GM21576 (cell line): ENCODE measurements around the gene ARHGDIA.

ENCODE experiments used
- ATAC-seq: cut with Tn5 transposase; IDR thresholded peaks from one replicate; pipeline ENCODE4 v1.9.1; 2021; ENCODE audit warnings: mild to moderate bottlenecking, moderate library complexity; ENCODE audit not compliant: unreplicated experiment

ARHGDIA gene

GRCh38 chr17:81906476-81907218 is 35.5 kb upstream of the ARHGDIA start:
- ATAC-seq = no peak

- ATAC-seq = no peak
Measured at GRCh38 chr17:81905993-81906392, 34.9 kb upstream of the ARHGDIA start.

- no peak for ATAC-seq
Measured at GRCh38 chr17:81905424-81905875, 34.3 kb upstream of the ARHGDIA start.

DNA sequence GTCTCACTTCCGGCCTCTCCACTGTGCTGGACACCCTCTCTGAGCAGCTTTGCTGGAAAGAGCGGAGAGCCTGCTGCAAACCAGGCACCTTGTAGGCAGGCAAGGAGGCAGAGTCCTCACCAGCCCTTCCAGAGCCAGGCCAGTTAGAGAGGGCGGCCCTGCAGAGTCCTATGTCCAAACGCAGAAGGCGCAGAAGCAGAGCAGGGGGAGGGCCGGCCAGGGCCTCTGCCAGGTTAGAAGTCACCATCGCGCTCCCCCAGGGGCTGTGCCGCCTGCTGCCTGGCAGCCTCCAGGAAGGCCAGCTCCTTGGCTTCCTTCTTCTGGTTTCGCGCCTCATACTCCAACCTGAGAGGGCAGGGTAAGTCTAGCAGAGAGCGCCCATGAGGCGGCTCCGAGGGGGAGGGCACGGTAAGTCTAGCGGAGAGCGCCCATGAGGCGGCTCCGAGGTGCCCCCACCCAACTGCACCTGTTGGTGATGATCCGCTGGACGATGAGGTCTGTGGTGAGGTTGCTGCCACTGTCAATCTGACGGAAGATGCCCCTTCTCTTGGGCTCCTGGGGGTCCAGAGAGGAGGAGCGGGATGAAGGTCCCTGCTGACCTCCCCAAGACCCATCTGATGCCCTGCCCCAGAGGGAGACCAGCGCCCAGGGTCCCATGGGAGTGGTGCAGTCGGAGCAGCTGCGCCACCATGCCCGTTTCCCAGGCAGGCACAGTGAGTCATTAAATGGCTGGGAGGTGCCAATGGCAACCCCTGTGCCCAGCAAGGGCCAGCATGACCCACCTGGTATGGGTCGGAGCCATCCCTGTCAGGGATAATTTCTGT is 33.7 kb upstream of the ARHGDIA start:
- ATAC-seq = no peak

DNA sequence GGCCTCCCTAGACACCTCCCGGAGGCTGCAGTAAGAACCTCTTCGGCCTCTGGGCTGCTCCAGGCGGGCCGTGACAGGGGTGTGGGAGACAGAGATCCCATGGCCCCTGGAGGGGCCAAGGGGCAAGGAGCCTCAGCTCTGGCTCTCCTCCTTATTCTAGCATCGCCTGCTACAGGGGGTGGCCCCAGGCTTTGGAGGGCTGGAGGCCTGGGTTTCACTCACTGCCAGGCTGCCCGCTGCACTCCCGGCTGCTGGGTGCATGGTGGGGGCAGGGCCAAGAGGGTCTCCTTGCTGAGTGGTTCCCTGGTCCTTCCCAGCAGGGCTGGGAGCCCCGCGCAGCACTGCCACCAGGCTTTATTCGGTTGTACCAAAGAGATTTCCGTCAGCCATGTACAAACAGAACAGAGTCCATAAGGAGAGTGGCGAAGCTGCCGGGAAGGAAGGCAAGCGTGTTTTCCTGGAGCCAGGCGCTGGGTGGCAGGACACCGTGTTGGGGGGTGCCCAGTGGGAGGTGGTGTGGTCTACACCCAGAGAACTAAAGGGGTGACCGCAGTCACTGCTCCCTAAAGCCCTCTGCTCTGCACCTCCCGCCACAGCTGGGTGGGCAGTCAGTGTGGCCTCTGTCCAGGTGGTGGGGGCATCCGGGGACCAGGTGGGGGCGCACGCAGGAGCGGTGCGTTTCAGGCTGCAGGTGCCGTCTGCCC is 32.9 kb upstream of the ARHGDIA start:
- no peak for ATAC-seq

DNA sequence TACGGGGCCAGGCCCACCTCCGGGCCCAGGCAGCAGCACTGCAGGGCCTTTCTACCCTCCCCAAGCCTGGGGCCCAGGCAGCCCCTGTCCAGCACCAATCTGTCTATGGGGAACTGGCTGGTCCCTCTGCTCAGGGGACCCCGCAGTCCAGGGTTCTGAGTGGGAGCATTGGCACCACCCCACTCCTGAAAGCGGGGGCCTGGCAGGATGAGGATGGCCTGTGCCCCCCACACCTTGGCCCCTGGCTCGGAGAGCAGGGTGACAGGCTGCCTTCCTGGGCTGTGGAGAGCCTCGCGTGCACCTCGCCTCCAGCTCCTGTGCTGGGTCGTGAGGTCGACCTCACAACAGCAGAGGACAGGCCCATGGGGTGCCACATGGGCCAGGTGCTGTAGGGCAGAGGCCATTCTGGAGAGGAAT is 32.3 kb upstream of the ARHGDIA start:
- ATAC-seq = no peak

DNA sequence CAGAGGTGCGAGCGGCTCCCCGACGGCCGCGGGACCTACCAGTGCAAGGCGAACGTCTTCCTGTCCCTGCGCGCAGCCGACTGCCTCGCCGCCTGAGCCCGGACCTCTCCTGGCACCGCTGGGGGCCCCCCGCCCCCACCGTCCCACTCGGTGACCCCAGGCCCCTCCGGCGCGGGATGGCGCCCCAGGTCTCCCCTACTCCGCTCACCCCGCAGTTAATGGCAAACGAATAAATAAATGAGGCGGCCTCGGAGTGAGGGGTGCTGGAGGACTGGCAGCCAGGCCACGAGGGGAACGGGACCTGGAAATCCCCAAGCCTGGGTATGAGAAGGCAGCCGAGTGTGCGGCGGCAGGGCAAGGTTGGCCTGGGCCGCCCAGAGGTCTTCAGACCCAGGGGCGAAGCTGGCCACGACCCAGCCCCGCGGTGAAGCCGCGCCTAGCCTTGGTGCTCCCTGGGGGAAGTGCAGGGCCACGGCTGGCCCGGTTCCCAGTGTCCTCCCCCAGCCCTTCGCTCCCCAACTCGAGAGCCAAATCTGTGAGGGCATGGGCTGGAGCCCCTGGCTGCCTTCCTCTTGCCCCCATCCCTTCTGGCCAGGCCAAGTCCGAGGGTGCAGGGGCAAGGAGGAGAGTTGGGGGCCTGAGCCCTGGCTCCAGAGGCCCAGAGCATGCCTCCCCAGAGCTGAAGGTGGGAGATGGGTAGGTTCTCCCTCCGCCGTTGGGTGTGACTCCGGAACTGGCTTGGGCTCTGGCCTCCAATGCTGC is 31.7 kb upstream of the ARHGDIA start:
- ATAC-seq = no peak

DNA sequence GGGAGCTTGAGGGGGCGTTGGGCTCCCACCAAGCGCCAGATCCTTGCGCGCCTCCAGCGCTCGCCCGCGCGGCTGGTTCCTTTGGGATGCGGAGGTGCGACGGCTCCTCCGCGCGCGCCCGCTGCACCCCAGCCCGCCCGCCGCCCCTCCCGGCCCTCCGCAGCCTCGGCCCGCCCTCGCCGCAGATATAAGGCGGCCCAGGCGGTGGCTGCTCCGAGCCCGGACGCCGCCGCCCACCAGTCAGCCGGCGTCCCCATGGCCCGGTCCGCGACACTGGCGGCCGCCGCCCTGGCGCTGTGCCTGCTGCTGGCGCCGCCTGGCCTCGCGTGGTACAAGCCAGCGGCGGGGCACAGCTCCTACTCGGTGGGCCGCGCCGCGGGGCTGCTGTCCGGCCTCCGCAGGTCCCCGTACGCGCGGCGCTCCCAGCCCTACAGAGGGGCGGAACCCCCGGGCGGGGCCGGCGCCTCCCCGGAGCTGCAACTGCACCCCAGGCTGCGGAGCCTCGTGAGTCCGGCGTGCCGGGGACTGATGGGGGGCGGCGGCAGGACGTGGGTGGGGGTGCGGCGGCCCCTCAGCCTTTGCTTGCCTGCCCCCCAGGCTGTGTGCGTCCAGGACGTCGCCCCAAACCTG is 31.0 kb upstream of the ARHGDIA start, which contains the start of gene NPB:
Gene NPB (plus strand): TSS at position 216 of the 630 bp plus-strand sequence. CDS start 40 bp downstream, at position 256.
- ATAC-seq = no peak

DNA sequence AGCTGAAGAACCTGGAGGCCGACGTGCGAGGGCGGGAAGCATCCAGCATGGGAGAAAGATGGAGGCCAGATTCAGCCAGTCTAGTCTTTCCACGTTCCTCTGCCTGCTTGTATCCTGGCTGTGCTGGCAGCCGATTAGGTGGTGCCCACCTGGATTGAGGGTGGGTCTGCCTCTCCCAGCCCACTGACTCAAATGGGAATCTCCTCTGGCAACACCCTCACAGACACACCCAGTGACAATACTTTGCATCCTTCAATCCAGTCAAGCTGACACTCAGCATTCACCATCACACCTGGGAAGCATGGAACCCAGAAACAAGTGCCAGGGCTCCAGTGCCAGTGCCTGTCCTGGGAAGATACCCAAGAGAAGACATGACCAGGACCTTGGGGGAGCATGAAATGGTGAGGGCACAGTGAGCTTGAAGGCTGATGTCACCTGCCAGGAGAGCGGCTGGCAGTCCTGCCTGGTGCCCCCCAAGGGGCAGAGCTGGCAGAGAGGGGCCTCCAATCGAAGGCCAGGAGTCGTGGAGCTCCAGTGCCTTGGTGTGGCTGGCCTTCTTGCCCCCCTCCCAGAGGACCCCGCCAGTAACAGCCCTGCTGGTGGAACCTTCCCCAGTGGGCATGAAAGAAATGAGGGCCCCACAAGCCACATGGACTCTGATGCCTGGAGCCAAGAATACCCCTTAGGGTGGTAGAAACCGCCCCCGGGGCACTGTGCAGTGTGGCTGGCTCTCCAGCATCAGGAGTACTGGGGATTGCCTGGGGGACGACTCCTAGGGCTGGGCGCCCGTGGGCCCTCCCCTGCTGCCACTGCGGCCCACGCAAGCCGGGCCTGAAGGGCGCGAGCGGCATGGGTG is 30.3 kb upstream of the ARHGDIA start:
- no peak for ATAC-seq

DNA sequence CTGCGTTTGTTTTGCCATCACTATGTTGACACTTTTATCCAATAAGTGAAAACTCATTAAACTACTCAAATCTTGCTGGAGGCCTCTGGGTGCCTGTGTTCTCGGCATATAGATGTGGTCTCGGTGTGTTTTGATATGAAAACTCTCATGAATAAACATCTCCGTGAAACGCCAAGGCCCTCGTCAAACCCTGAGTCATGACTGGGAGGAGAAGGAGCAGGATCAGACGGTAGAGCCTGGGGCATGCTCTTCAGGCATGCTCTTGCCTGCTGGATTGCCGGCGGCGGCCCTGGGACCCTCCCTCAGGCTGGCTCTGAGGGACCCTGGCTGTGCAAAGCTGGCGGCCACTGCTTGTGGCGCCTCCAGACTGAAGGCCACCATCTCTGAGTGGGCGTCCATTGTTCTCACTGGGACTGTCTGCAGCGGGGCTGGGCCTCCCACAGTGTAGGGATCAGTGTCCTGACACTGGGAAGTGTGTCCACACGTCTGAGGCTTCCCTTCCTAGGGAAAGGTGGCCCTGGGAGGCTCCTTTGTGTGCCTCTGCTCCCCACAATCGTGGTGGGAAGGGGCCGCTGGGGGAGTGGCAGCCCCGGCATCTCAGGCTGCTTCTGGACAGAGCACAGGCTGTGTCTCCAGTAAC is 29.2 kb upstream of the ARHGDIA start:
- no peak for ATAC-seq

GRCh38 chr17:81899514-81900166 is 28.5 kb upstream of the ARHGDIA start:
- no peak for ATAC-seq

DNA sequence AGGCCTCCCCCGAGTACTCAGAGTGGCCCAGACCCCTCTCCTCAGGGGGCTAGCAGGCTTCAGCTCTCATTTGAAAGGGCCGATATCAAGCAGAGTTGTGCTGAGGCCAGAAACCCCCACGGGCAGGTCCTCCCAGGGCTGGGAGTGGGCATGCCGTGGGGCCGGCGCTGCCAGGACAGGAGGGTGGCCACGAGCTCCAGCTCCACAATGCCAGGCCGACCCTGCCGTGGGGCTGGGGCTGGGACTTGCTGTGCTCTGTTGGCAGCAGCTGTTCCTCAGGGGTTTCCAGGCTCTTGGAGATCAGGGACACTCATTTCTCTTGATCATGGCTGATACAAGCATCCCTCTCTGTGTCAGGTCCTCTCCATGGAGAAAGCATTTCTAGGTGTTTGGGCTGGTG is 27.7 kb upstream of the ARHGDIA start:
- ATAC-seq = no peak

- no peak for ATAC-seq
Measured at GRCh38 chr17:81898029-81898866, 27.1 kb upstream of the ARHGDIA start.

DNA sequence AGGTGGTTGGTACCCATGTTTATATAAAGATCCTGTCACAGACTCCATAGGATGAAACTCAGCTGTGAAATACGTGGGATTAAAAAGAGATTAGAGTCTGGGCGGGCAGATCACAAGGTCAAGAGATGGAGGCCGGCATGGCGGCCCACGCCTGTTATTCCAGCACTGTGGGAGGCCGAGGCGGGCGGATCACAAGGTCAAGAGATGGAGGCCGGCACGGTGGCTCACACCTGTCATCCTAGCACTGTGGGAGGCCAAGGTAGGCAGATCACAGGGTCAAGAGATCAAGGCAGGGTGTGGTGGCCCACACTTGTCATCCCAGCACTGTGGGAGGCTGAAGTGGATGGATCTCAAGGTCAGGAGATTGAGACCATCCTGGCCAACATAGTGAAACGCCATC is 24.3 kb upstream of the ARHGDIA start:
- ATAC-seq = no peak

- ATAC-seq = no peak
Measured at GRCh38 chr17:81891303-81891552, 20.1 kb upstream of the ARHGDIA start.

- peak; percentile 3 for ATAC-seq
Measured at GRCh38 chr17:81890447-81891302, 19.5 kb upstream of the ARHGDIA start.

DNA sequence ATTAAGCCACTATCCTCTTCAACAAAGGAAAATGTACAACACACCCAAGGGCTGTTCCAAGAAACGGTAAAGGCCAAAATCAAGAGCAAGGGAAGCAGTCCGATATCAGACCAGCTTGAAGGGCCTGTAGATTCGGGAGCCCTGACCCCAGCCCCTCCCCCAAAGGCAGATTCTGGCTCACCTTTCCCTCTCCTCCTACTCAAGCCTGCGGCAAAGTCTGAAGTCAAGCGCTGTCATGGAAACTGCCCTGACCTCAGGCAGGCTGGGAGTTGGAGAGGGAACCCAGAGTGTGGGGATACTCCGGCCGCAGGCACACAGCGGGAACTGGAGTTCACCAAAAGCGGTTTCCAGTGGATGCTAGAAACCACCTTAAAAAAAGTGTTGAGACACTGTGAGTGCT is 18.5 kb upstream of the ARHGDIA start:
- no peak for ATAC-seq
